Measurements from ENCODE around the gene ABCC2.
A peak's percentile ranks its signal among the peaks of the same experiment; 100 is the strongest.
"Not testable (repeated sequence)": the region's sequence is repeated elsewhere in the genome, so short reads cannot be mapped to it uniquely, and the experiment has no call there.

ABCC2 gene

GRCh38 chr10:99853655-99854054 lies 71.2 kb downstream of the ABCC2 start:
- no peak for DNase-seq (ENCODE audit: low read depth)

GRCh38 chr10:99854860-99855259 lies 72.4 kb downstream of the ABCC2 start:
- DNase-seq (ENCODE audit: low read depth): peak; percentile 86

GRCh38 chr10:99855479-99856071 lies 73.1 kb downstream of the ABCC2 start:
- peak; percentile 23 for DNase-seq (ENCODE audit: low read depth)

GRCh38 chr10:99858849-99859248 lies 76.4 kb downstream of the ABCC2 start:
- no peak for DNase-seq (ENCODE audit: low read depth)

- no peak for DNase-seq (ENCODE audit: low read depth)
Measured at GRCh38 chr10:99859585-99859984, 77.1 kb downstream of the ABCC2 start.

GRCh38 chr10:99860466-99860865 lies 78.0 kb downstream of the ABCC2 start:
- no peak for DNase-seq (ENCODE audit: low read depth)

GRCh38 chr10:99863535-99864240 lies 81.2 kb downstream of the ABCC2 start:
- peak; percentile 62 for DNase-seq (ENCODE audit: low read depth)

- not testable (repeated sequence) for DNase-seq (ENCODE audit: low read depth)
Measured at GRCh38 chr10:99867250-99867649, 84.8 kb downstream of the ABCC2 start.

- no peak for DNase-seq (ENCODE audit: low read depth)
Measured at GRCh38 chr10:99869581-99870122, 87.2 kb downstream of the ABCC2 start.

- DNase-seq (ENCODE audit: low read depth): no peak
Measured at GRCh38 chr10:99870123-99870730, 87.8 kb downstream of the ABCC2 start.

GRCh38 chr10:99872367-99873162 lies 90.1 kb downstream of the ABCC2 start:
- DNase-seq (ENCODE audit: low read depth): peak; percentile 75

- no peak for DNase-seq (ENCODE audit: low read depth)
Measured at GRCh38 chr10:99873846-99874245, 91.4 kb downstream of the ABCC2 start.

GRCh38 chr10:99874341-99875085 lies 92.1 kb downstream of the ABCC2 start:
- no peak for DNase-seq (ENCODE audit: low read depth)

- DNase-seq (ENCODE audit: low read depth): no peak
Measured at GRCh38 chr10:99875473-99875872, 93.0 kb downstream of the ABCC2 start.

- peak; percentile 54 for DNase-seq (ENCODE audit: low read depth)
Measured at GRCh38 chr10:99880080-99880835, 97.8 kb downstream of the ABCC2 start.

GRCh38 chr10:99881371-99881770 lies 98.9 kb downstream of the ABCC2 start:
- DNase-seq (ENCODE audit: low read depth): no peak

GRCh38 chr10:99883523-99883922 lies 101.1 kb downstream of the ABCC2 start:
- no peak for DNase-seq (ENCODE audit: low read depth)

GRCh38 chr10:99888622-99889021 lies 106.2 kb downstream of the ABCC2 start:
- DNase-seq (ENCODE audit: low read depth): peak; percentile 89

- DNase-seq (ENCODE audit: low read depth): no peak
Measured at GRCh38 chr10:99894613-99895012, 112.2 kb downstream of the ABCC2 start.

- not testable (repeated sequence) for DNase-seq (ENCODE audit: low read depth)
Measured at GRCh38 chr10:99895066-99895465, 112.6 kb downstream of the ABCC2 start.

- DNase-seq (ENCODE audit: low read depth): no peak
Measured at GRCh38 chr10:99895867-99896266, 113.4 kb downstream of the ABCC2 start.

Measured in iris pigment epithelial cell (primary cell).